GM13977 (cell line): Measurements from ENCODE around the gene CFAP90.

Experiments
- DNase-seq: peaks from one replicate; pipeline ENCODE4 v3.0.0; 2012; ENCODE audit warnings: low spot score
- CTCF ChIP-seq: IDR thresholded peaks from 2 replicates; pipeline ENCODE4 v1.5.1; 2012; ENCODE audit warnings: mild to moderate bottlenecking, control low read depth; ENCODE audit not compliant: insufficient read depth; ENCODE audit errors: extremely low read depth, missing control alignments
- in situ Hi-C: fragments of 300-500 bp; cut with MboI; formaldehyde crosslinking; loops from one replicate; pipeline ENCODE4 v1.12.0; 2022; ENCODE audit warnings: low sequenced_read_pairs, low pct_unique_long_range_greater_than_20kb, mixed read lengths, inconsistent platforms; ENCODE audit not compliant: unreplicated experiment

CFAP90 gene

GRCh38 chr5:7781899-7782298 lies 69.0 kb downstream of the CFAP90 start:
- in situ Hi-C loops = no loop called here
- no peak for TF ChIP-seq CTCF

More at GRCh38 chr5:7781899-7782298, 69.0 kb downstream of the CFAP90 start:
- no peak for DNase-seq
